Stimulated activated CD4-positive, alpha-beta T cell treated with anti-CD3 and anti-CD28 coated beads, Interleukin-2, amount 100 ng/mL, for 4 hours (primary cell): ENCODE data around the gene SLC44A5.
"Not testable (repeated sequence)": the region's sequence is repeated elsewhere in the genome, so short reads cannot be mapped to it uniquely, and the experiment has no call there.

ENCODE experiments used
- DNase-seq: peaks from one replicate; pipeline ENCODE4 v3.0.0-alpha.2; 2020; ENCODE audit warnings: low read depth

The SLC44A5 gene

DNA sequence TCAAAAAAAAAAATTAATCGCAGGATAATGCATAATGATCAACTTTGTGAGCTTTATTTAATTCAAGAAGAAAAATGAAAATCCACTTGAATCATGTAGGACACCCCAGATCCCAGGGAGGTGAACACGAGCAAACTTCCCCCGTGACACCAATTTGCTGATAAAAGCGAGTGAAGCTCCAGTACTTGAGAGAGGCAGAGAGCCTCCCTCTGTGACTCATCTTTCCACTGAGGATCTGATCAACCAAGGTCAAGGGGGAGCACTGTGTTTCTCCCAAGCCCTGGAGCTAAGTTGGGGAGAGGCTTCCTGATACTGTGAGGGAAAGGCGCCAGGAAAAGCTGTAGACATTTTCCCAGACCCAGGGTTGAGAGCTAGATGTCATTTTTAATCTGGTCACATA, 160.9 kb downstream of the SLC44A5 start:
- DNase-seq, result no peak

DNA sequence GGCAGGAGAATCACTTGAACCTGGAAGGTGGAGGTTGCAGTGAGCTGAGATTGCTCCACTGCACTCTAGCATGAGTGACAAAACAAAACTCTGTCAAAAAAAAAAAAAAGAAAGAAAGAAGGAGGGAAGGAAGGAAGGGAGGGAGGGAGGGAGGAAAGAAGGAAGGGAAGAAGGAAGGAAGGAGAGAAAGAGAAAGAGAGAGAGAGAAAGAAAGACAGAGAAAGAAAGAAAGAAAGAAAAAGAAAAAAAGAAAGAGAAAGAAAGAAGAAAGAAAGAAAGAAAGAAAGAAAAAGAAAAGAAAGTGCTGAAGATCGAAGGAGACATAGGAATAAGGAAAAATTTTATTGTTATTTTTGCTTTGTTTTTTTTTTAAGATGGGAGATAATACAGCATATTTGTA, 166.7 kb downstream of the SLC44A5 start:
- no peak for DNase-seq

DNA sequence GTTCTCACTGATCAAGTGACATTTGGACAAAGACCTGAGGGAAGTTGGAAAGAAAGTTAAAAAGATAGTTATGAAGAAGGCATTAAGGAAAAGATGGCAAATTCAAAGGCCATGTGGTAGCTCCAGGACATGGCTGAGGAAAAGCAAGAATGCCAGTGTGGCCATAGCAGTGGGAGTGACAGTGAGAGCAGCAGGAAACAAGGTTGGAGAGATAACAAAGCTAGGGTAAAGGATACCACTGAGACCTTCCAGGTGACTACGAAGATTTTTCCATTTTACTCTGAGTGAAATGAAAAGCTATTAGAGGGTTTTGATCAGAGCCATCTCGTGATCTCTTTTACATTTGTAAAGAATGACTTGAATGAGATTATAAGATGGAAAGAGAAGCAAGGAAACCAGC, 170.6 kb downstream of the SLC44A5 start:
- no peak for DNase-seq

DNA sequence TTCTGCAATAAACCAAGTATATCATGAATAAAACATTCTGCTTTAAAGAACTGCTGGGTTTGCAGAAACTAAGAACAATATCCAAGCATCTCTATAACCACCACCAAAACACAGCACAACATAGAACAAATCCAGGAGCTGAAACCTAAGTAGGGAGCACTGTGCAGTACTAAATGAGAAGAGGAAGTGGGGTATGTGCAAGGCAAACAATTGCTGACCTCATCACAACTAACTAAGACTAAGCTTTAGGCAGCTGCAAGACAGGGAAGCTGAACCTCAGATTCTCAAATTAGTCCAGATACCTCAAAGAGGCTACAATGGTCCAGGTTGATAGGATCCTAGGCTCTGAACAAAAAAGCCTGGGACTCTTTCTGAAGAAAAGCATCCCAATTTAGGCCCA, 172.6 kb downstream of the SLC44A5 start:
- DNase-seq, result no peak

DNA sequence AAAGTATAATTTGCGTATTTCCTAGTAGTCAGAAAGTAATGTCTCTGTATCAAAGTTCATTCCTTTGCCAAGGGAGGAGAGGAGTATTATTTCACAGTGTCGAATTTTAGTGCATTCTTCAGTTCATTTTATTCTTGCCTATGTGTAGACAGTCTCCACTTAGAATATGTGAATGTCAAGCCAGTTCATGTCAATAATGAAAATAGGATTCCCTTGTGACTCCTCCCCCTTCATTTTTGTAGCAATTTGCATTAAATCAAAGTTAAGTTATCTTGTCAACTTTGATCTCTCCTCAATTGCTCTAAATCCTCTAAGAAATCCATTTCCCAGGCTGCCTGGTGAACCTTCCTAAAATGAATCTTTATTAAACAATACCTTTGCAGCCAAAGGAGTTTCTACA, 179.1 kb downstream of the SLC44A5 start:
- no peak for DNase-seq

DNA sequence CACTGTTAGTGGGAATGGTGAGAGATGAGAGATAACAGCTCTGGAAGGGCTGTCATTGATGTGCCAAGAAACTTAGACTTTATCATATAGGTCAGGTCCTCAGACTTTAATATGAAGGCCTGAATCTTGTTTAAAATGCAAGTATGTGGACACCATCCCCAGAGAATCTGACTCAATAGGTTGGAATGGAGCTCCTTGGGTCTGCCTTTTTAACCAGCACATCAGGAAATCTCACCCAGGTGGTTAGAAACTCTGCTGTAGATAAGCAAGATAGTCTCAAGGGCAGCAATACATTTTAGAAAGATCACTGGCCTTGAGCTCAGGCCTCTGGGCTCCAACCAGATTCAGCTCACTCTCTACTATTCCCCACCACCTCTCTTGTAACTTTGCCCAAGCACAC, 180.4 kb downstream of the SLC44A5 start:
- DNase-seq, result no peak

DNA sequence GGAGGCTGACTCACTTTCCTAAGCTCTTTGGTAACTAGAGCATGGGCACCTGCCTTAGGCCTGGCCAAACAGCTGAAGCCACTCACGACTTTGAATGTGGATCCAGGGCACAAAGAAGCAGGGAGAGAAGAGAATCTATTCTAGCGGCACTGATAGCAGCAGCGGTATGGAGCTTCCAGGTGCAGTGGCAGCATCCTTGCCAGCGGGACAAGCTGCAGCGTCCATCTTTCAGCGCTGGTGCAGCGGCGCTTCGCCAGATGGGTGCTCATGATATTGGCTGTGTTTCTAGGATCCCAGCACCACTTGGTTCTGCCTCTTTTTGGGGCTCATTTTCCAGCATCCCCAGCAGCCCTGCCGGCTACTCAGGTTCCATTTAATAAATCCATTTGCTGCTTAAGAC, 184.2 kb downstream of the SLC44A5 start:
- DNase-seq, result no peak

DNA sequence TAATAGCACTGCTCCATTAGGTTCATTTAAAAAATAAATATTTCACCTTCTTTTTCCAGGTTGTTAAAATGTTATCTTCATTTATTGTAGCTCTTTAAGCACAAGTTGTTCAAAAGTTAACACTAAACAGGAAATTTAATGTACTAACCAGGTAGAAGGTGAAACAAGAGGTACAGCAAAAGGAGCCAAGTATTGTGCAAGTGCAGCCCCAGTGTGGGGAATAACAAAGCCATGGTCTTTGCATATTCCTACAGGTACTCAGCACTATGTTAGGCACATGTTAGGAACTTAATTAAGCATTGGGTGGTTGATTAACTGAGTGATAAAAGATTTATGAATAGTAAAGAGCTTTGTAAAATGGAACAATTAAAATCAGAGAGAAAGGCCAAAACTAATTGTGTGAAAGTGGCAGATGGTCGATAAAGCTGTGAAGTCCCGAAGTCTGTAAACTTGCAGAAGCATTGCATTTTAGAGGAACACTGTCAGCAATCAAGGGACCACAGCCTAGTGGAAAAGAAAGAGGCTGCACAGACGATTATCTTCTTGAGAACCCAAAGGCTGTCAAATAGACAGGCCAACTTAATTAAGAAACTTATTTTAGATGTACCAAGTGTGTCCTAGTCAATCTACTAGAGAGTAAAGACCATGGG, 185.8 kb downstream of the SLC44A5 start:
- no peak for DNase-seq

DNA sequence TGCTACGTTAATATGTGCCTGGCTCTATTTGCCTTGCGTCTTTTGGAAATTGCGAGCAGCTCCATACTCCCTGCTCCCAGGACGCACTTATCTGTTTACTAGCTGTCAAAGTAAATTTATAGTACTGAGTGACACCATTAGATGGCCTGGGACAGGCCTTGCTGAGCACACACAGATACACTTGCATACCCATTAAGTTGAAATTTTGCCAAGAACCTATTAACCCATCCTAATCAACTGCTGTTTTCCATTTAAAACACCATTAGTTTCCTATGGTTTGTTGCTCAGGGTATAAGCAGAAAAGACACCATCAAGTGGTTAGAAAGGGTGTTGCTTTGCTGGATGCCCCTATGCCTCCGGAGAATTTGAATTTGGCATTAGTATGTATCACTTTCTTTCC, 187.3 kb downstream of the SLC44A5 start:
- DNase-seq, result no peak

DNA sequence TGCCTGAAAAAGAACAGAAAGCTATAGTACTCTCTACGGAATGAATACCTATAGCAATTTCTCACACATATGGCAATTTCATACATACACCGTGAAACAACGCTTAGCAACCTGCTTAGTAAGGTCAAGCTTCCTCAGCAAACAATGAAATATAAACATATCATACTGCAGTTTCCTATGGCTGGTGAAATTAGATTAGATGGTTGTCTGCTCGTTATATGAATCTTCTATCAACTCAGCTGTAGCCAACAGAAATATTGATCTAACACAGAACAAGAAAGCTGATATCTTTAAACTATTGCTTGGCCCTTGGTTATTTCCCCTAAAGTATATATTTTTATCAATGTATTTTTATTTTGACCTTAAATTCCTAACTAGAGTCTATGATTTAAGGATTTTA, 187.8 kb downstream of the SLC44A5 start:
- no peak for DNase-seq

DNA sequence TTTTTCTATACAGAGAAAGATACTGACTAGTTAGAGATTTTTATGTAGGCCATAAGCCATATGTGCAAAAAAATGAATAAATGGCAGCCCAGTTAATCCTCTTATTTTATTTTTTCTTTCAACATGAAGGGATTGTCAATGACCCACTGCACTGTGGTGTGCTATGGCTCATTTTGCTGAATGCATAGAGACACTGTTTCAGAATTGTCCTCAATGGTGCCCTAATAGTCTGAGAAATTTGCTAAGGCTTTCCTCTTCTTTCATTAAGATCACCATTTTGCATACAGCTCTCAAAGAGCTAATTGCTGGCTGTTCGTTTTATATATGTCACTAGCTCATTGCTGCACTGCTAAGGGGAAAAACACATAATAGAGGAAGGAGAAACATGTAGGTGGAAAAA, 189.5 kb downstream of the SLC44A5 start:
- DNase-seq, result no peak

DNA sequence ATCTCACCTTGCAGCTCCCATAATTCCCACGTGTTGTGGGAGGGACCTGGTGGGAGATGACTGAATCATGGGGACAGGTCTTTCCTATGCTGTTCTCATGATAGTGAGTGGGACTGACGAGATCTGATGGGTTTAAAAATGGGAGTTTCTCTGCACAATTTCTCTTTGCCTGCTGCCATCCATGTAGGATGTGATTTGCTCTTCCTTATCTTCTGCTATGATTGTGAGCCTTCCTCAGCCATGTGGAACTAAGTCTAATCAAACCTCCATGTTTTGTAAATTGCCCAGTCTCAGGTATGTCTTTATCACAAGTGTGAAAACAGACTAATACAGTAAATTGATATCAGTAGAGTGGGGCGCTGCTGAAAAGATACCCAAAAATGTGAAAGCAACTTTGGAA, 195.7 kb downstream of the SLC44A5 start:
- no peak for DNase-seq

DNA sequence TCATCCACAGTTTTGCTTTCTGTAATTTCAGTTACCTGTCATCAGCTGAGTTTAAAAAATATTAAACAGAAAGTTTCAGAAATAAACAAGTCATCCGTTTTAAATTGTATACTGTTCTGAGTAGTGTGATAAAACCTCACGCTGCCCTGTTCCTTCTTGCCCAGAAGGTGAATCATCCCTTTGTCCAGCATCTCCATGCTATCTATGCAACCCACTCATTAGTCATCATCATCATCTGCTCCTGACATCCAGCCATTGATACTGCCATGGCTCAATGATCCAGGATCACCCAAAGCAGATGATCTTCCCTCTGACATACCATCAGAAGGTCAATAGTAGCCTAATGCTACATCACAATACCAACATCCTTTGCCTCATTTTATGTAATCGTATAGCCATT, 198.3 kb downstream of the SLC44A5 start:
- DNase-seq, result no peak

DNA sequence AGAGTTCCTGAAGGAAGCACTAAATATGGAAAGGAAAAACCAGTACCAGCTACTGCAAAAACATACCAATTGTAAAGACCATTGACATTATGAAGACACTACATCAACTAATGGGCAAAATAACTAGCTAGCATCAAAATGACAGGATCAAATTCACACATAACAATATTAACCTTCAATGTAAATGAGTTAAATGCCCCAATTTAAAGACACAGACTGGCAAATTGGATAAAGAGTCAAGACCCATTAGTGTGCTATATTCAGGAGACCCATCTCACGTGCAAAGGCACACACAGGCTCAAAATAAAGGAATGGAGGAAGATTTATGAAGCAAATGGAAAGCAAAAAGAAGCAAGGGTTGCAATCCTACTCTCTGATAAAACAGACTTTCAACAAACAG, 206.2 kb downstream of the SLC44A5 start:
- not testable (repeated sequence) for DNase-seq

DNA sequence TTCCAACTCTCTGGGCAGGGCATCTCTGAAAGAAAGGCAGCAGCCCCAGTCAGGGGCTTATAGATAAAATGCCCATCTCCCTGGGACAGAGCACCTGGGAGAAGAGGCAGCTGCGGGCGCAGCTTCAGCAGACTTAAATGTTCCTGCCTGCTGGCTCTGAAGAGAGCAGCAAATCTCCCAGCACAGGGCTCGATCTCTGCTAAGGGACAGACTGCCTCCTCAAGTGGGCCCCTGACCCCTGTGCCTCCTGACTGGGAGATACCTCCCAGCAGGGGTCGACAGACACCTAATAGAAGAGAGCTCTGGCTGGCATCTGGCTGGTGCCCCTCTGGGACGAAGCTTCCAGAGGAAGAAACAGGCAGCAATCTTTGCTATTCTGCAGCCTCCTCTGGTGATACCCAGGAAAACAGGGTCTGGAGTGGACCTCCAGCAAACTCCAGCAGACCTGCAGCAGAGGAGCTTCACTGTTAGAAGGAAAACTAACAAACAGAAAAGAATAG, 207.7 kb downstream of the SLC44A5 start:
- DNase-seq, result not testable (repeated sequence)

DNA sequence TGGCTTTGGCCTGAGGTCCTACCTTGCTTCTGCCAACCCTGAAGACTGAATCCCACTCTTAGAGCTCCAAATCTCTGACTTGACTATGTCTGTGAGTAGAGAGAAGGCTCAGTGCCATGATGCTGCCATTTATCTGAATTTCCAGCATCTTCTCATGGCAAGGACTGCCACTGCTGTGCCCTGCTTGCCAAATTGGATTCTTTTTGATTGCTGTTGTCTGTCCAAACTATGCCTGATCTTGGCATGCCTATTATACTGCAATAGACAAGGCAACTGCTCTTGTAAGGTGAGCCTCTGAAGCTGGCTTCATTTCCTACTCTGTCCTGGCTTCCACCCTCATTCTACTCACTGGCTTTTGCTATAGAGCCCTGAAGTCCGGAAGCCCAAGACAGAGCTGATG, 210.2 kb downstream of the SLC44A5 start:
- DNase-seq, result no peak

DNA sequence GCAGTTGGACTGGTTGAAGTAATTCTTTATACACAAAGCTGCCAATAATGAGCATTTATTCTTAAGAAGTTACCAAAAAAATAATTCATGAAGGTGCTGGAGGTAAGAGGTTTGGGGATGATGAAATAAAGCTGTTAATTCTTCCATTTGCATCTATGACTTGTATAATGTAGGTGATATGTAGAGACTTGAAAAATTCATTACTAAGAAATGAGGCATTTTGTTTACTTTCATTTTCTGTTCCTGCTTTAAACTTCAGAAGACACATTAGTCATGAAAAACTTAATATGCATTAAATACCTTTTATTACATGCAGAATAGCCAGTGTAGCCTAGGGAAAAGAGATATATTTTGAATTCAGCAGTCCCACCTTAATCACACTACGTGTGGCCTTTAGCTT, 214.2 kb downstream of the SLC44A5 start:
- DNase-seq, result no peak

DNA sequence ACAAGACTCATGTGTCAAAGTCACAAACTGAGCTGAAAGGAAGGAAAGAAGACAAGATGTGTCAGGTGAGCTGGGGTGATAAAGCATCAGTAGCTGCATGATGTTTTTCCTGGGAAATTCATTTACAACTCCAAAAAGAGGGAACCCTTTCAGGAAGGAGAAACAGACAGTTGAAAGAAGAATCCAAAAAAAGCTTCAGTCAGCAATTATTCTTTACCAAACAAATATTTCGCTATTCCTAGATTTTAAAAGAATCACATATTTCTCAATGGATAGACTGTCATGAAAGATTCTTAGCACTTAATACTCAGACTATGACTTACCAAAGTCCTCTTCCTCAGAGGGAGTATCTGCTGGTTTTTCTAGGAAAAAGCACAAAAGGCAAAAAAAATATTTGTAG, 214.7 kb downstream of the SLC44A5 start:
- no peak for DNase-seq

DNA sequence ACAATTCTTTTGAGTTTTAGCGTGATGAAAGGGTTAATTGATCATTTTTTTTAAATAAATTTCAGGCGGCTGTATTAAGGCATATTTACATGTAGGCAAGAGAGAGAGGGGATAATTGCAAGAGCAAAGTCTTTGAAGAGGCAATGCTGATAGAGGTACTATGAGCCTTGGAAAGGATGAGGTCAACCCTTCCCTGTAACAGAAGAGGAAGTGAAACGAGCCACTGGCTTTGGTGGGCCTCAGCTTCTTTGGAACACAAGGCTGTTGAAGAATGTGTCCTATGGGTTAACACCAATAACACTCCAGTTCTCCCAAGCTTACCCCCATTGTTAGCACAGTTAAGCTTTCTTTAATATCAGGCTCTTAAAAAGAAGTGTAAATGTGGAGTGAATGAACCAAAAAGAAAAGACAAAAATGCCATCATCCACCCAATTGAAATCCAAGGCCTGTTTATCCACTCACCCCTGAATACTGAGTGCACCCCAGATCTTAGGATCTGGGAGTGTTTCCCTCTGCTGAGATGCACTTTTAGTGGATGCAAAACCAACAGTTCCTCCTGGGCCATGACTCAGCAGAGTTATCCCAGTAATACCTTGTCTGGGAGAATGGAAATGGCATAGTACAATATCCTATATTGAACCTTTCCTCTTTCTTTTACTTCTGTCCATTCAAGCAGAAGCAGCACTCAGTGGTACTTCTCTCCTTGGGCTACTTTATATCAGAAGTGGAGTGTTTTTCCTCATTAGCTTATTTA, 216.4 kb downstream of the SLC44A5 start:
- DNase-seq, result no peak

DNA sequence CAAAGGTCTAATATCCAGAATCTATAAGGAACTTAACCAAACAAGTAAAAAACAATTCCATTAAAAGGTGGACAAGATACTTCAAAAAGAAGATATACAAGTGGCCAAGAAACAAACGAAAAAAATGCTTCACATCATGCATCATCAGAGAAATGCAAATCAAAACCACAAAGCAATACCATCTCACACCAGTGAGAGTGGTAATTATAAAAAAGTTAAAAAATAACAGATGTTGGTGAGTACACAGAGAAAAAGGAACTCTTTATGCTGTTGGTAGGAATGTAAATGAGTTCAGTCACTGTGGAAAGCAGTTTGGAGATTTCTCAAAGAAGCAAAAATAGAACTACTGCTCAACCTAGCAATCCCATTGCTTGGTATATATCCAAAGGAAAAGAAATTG, 218.6 kb downstream of the SLC44A5 start:
- DNase-seq, result no peak

DNA sequence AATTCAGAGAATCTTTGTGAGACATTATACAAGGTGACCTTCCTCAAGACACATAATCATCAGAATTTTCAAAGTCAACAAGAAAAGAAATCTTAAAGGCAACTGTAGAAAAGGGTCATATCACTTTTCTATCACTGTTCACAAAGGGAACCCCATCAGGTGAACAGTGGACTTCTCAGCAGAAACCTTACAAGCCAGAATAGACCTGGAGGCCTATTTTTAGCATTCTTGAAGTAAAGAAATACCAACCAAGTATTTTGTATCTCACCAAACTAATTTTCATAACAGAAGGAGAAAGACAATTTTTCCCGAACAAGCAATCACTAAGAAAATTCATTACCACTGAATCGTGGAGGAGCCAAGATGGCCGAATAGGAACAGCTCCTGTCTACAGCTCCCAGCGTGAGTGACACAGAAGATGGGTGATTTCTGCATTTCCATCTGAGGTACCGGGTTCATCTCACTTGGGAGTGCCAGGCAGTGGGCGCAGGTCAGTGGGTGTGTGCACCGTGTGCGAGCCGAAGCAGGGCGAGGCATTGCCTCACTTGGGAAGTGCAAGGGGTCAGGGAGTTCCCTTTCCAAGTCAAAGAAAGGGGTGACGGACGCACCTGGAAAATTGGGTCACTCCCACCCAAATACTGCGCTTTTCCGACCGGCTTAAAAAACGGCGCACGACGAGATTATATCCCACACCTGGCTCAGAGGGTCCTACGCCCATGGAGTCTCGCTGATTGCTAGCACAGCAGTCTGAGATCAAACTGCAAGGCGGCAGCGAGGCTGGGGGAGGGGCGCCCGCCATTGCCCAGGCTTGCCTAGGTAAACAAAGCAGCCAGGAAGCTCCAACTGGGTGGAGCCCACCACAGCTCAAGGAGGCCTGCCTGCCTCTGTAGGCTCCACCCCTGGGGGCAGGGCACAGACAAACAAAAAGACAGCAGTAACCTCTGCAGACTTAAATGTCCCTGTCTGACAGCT, 235.2 kb downstream of the SLC44A5 start:
- DNase-seq, result not testable (repeated sequence)

DNA sequence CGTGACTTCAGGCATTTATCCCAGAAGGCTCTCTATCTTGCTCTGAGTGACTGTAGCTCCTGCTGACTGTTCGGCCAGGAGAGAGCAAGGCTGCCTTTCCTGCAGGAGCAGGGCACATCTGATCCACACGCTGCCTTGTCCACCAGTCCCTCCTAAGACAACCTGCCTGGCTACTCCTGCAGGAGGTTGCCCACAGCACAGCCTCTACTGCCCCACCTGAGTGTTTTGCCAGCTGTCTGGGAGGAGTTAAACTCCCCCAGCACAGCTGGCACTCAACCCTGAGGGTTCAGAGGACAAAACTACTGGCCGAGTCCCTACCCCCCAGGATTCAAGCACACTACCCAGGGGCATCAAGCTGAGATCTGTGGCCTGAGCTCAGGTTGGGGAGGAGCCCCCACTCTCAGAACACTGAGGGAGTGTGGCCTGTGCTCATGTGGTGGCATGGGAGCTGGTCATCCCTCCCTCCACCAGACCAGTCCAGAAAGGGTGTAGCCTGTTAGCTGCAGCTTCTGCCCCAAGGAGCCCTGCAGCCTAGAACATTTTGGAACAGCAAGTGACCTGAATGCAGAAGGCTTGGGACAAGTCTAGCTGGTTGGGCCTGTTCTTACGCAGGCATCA, 237.3 kb downstream of the SLC44A5 start:
- no peak for DNase-seq
